Uterus (tissue), 2 donors: Measurements from ENCODE around the gene ANKRD2.

Experiments
- POLR2A ChIP-seq, 2 donors: fragments of 450-650 bp; IDR thresholded peaks; one replicate each; pipeline ENCODE4 v1.6.1; 2016; ENCODE audit warnings: antibody characterized with exemption in 2 of 2, mild to moderate bottlenecking in 1 of 2, moderate library complexity in 1 of 2
- TF ChIP-seq, protein P1 (sequence below), 4 experiments: fragments of 200-600 bp in 2 of 4; fragments of 450-650 bp in 2 of 4; sonication (generic) in 2 of 4; IDR thresholded peaks; one replicate each; pipeline ENCODE4 v1.5.1; 2016 to 2019; ENCODE audit warnings: antibody characterized with exemption in 4 of 4, mild to moderate bottlenecking in 2 of 4, moderate library complexity in 1 of 4

DNA sequence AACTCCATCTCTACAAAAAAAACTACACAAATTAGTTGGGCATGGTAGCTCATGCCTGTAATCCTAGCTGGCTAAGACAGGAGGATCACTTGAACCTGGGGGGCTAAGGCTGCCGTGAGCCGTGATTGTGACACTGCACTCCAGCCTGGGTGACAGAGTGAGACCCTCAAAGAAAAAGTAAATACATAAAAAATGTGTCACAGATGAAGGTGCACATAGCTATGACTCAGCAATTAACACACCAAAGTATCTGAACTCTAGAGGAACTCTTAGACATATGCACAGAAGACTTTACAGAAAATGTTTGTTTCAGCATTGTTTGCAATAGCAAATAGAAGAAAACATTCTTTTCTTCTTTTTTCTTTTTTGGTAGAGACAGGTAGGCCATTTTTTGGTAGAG is 25.2 kb downstream of the ANKRD2 start:
- TF ChIP-seq, protein P1, sequence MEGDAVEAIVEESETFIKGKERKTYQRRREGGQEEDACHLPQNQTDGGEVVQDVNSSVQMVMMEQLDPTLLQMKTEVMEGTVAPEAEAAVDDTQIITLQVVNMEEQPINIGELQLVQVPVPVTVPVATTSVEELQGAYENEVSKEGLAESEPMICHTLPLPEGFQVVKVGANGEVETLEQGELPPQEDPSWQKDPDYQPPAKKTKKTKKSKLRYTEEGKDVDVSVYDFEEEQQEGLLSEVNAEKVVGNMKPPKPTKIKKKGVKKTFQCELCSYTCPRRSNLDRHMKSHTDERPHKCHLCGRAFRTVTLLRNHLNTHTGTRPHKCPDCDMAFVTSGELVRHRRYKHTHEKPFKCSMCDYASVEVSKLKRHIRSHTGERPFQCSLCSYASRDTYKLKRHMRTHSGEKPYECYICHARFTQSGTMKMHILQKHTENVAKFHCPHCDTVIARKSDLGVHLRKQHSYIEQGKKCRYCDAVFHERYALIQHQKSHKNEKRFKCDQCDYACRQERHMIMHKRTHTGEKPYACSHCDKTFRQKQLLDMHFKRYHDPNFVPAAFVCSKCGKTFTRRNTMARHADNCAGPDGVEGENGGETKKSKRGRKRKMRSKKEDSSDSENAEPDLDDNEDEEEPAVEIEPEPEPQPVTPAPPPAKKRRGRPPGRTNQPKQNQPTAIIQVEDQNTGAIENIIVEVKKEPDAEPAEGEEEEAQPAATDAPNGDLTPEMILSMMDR (IDR thresholded peaks at IDR 0.05): no peak
- TF ChIP-seq POLR2A (IDR thresholded peaks at IDR 0.05): no peak
